GM19468 (cell line): ENCODE measurements around the gene CCDC127.

Experiments used
- ATAC-seq: cut with Tn5 transposase; IDR thresholded peaks from one replicate; pipeline ENCODE4 v1.9.1; 2021; ENCODE audit warnings: mild to moderate bottlenecking, moderate library complexity, moderate number of reproducible peaks; ENCODE audit not compliant: unreplicated experiment; ENCODE audit errors: extremely low read depth

Gene CCDC127

DNA sequence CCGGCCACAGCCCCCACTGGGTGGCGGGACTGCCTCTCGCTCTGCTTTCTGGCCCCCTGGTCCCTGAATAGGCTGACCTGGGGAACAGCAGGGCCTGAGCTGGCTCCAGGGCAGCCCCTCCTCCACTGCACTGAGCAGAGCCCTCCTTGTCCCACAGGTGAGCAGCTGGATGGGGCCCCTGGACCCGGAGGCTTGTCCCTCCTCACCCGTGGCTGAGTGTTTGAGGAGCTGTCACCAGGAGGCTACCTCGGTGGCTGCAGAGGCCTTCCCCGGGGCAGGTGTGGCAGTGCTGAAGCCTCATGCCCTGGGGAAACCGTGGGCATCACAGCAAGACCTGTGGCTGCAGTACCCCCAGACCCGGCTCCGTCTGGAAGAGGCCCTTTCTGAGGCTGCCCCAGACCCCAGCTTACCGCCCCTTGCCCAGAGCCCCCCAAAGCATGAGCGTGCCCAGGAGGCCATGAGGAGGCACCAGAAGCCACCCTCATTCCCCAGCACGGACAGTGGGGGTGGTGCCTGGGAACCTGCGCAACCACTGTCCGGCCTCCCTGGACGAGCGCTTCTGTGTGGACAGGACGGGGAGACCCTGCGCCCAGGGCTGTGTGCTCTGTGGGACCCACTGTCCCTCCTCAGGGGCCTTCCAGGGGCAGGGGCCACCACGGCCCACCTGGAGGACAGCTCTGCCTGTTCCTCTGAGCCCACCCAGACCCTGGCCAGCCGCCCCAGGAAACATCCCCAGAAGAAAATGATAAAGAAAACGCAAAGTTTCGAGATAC, 55.2 kb downstream of the CCDC127 start:
- ATAC-seq, result no peak

DNA sequence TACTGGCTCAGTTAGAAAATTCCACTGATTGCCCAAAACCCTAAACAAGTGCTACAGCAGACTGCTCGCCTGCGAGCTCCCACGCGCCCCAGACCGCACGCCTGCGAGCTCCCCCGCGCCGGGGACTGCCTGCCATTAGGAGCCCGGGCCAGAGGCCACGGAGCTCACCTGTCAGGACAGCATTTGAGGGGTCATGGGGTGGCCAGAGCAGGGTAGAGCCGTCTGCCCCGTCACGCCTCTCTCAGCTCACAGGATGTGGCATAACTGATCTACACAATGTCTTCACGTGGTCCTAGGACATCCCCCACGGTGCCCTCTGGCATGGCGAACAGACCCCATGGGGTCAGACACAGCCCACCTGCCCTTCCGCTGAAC, 55.8 kb downstream of the CCDC127 start:
- ATAC-seq, result no peak

DNA sequence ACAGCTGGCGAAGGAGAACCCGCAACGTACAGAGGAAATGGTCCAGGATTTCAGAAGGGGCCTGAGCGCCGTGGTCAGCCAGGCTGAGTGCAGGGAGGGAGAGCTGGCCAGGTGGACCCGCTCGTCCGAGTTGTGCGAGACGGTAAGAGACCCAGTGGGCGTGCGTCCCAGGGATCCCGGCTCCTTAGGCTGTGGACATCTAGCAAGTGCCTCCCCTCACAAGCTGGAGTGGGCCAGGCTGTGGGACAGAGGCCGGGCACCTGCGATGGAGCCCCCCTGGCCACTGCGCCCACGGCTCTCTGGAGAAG, 56.2 kb downstream of the CCDC127 start:
- no peak for ATAC-seq

DNA sequence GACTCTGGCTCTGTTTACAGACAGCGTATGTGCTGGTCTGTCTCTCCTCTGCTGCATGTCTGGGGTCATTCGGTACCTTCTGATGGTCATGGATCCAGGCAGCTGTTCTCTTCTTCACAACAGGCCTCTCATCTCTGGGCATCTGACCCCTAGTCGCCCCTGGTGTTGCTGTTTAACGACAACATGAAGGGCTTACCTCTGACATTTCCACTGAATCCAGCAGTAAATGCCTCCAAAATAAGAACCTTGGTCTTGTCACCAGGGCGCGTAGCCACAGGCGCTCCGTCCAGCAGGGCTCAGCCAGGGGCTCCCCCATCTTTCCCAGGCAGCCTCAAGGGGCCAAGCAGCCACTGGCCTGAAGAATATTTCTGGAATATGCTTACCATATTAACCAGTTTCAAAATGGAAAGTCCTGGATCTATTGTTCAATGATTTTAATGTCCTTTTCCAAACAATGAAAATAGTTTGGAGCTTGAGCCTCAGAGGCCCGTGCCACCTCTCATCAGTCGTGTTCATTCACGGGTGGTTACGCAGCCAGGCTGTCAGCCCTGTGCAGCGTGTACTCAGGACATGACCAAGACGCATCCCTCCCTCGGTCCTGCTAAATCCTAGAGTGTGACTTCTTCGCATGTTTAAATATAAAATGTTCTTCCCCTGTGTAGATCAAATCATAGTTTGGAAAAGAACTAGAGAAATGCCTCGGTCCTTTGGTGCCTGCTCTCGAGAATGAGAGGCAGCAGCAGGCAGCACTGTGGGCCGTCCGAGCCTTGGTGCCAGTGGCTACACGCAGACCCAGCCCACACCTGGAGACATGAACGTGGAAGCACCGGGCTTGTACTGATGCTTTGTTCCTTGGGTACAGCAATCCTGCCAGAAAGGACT, 56.8 kb downstream of the CCDC127 start:
- ATAC-seq, result no peak

GRCh38 chr5:160173-160510, 57.8 kb downstream of the CCDC127 start:
- ATAC-seq, result no peak

DNA sequence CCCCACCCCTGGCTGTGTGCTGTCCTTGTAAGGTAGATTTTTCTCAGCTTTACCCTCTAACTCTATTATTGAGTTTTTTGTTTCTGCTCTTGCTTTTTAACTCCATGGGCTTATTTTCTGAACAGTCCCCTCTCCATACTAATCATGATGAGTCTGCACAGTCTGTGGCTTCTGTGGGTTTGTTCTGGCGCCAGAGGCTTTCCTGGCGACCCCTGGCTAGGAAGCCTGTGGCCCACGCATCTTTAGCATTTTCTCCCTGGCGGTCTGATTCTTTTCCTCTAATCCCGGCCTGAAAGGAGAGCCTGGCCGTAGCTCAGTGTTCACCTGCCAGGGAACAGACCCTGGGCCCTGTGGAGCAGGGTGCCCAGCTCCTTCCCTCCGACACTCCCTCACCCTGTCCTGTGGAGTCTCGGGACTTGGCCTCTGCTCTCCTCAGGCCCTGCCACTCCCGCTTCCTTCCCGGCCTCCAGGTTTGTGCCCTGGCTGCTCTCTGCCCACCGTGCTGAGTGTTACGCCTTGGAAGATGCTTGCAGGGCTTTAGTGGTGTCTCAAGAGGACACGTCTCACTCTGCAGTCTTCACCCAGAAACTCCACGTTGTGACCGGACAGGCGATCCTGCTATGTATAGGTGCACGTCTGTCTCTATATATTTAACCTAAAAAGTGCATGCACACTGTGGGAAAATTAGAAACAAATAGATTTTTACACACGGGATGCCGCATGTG, 58.3 kb downstream of the CCDC127 start:
- no peak for ATAC-seq

GRCh38 chr5:158807-159447, 59.0 kb downstream of the CCDC127 start:
- no peak for ATAC-seq

- no peak for ATAC-seq
These were observed 60.2 kb downstream of the CCDC127 start for GRCh38 chr5:157801-158200.

DNA sequence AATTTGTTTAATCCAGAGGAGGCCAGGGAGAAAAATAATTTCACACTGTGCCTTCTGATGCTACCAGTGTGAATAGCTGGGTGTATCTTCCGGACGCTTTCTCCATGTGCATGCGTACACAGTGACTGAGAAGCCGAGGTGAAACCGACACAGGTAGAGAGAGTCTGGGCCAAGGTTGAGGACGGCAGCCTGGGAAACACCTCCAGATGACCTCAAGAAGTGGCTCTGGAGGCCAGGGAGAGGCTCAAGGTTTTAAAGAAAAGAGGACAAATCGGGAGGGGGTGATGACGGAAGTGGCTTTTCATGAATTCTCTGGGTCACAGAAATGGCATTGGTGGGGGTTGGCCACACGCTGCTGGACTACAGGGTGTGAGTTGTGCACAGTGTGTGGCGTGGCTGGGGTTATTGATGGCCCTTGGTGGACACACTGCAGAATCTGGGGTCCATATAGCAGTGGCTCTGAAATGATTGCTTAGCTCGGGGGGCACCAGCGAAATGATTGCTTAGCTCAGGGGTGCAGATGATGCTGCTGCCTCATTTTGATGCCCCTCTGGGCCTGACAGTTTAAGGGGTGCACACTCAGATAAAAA, 60.7 kb downstream of the CCDC127 start:
- no peak for ATAC-seq

DNA sequence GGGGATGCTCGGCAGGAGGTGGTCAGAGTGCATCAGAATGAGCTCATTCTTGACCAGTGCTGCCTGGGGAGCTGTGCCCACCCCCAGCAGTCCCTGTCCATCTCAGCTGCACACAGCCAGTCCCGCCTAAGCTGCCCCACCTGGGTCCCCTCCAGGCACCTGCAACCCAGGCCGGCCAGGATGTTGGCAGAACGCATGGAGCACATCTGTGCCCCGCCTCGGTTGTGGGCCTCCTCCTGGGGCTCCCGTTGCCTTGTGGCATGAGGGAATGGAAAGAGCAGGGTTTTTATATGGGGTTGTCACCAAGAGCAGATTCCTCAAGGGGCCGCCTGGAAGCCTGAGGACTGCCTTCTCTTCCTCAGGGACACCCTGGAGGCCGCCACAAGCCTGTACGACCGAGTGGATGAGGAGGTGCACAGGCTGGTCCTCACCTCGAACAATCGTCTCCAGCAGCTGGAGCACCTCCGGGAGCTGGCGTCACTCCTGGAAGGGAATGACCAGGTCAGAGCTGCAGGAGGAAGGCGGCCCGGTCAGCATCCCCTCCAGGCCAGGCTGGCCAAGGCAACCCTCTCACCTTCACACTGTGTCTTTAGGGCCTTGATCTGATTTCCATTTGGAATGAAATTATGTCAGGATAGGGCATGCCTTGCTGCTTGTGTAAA, 61.4 kb downstream of the CCDC127 start:
- no peak for ATAC-seq

DNA sequence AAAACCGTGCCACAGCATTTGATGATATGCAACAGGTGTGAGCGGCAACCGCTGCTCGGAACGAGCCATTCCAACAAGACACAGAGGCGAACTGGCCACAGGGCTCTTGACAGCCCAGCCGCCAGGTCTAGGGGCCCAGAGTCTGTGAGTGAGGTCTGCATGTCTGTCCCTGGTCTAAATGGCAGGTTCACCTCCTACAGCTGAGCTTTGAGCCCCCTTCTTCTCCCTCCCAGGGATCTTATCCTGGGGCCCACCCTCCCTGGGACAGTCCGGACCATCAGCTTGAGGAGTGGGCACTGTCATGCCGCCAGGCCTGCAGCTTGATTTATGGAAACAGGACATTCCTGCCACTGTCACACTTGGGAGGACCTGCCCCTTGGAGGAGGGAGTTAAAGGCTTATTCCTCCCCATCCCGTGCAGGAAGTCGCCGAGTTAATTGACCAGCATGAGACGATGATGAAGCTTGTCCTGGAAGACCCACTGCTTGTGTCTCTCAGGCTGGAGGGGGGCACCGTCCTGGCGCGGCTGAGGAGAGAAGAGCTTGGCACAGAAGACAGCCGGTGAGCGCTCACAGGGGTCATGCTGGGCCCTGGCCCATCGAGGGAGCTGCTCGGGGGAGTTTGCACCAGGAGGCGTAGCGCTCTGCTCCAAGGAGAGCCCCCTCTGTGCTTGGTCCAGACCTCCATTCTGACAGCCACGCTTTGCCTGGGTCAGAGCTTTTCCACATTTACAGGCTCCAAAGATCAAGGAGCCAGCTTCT, 62.1 kb downstream of the CCDC127 start:
- ATAC-seq, result no peak

DNA sequence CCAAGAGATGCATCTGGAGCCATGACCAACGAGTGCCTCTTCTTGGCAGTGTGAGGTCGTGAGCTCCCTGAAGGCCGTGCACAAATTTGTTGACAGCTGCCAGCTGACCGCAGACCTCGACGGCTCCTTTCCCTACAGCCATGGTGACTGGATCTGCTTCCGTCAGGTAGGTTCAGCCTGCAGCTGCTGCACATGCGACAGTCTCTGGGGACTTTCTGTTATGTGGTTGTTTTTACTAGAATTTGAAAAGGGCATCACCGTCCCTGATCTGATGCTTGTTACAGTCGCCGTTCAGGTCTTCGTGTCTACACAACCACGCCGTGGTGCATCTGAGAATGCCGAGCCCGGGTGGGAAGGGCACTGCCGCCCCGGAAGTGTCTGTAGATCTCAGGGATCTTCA, 63.1 kb downstream of the CCDC127 start:
- no peak for ATAC-seq

- no peak for ATAC-seq
These were observed 63.7 kb downstream of the CCDC127 start for GRCh38 chr5:154236-154635.

- ATAC-seq, result no peak
These were observed 64.7 kb downstream of the CCDC127 start for GRCh38 chr5:153256-153655.

GRCh38 chr5:152077-152476, 65.9 kb downstream of the CCDC127 start:
- ATAC-seq, result no peak

DNA sequence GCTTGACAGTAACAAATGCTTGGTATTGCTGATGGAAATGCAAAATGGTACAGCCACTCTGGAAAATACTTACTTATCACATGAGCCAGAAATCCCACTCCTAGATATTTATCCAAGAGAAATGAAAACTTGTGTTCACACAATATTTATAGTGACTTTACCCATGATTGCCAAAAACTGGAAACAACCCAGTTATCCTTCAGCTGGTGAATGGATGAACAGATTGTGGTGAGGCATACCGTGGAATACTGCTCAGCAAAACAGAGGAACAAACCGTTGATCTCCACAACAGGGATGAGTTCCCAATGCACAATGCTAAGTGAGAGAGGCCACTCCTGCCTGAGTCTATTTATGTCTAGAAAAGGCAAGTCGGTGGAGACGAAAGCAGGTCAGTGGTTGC, 67.2 kb downstream of the CCDC127 start:
- no peak for ATAC-seq

DNA sequence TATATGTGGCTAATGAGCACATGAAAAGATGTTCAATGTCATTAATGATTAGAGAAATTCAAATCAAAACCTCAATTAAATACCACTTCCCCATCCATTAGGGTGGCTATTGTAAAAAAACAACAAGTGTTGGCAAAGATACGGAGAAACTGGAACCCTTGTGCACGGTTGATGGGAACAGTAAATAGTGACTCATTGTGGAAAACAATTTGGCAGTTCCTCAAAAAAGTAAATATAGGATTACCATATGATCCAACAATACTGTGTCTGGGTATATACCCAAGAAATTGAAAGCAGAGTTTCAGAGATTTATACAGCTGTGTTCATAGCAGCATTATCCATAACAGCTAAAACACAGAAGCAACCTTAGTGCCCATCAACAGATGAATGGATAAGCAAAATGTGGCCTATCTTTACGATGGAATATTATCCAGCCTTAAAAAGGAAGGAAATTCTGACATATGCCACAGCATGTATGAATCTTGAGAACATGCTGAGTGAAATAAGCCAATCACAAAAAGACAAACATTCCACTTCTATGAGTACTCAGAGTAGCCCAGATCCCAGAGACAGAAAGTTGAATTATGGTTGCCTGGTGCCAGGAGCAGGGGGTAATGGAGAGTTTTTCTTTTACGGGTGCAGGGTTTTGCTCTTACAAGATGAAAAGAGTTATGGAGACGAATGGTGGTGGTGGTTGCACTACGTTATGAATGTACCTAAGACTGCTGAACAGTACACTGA, 68.0 kb downstream of the CCDC127 start:
- no peak for ATAC-seq

DNA sequence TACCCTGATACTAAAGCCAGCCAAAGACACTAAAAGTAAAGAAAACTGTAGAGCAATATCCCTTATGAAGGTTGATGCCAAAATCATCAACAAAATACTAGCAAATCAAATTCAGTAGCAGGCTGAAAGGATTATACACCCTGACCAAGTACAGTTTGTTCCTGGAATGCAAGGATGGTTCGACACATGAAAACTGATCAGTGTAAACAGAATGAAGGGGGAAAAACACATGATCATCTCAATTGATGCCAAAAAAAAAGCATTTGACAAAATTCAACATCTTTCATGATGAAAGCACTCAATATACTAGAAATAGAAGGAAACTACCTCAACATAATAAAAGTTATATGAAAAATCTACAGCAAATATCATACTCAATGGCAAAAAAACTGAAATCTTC, 70.2 kb downstream of the CCDC127 start:
- no peak for ATAC-seq
